ENCODE results near the gene MUC12. TPM values are rescaled to one million over a fixed set of nuclear protein-coding genes. Genes with fewer than 3 reads are reported as not detected.

Gene MUC12
- total RNA-seq, 6 experiments from 2014 or later: not detected

DNA sequence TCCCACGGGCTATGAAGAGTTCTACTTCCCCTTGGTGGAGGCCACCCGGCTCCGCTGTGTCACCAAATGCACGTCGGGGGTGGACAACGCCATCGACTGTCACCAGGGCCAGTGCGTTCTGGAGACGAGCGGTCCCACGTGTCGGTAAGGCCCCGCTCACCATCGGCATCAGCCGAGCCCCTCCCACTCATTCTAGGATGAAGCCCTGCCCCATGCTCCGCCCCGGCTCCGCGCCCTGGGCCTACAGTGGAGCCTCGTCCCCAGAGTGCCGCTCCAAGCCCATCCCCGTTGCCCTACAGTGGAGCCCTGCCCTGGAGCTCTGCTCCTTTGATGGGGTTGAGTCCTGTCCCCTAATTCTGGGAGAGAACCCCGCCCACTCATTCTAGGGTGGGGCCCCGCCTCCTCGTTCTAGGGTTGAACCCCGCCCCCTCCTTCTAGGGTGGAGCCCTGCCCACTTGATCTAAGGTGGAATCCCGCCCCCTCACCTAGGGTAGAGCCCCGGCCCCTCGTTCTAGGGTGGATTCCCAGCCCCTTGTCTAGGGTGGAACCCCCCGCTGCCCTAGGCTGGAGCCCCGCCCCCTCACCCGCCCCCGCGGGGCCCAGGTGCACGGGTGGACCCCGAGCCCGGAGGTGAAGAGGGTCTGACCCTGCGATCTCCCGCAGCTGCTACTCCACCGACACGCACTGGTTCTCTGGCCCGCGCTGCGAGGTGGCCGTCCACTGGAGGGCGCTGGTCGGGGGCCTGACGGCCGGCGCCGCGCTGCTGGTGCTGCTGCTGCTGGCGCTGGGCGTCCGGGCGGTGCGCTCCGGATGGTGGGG lies 3.4 kb upstream of the MUC12 start:
- intact Hi-C loops (cut with DNase I): loop anchor here (5.0 to 10.0 kb wide), 2 partner anchors 89 to 91 kb away; no protein-coding TSS in a partner anchor
- Histone ChIP-seq H3K4me1 (peaks cover 0 to 4% (median 0%) of the 10 kb centered on the region in 4 donors), H3K36me3 (peaks cover 0 to 24% (median 0%) of the 10 kb centered on the region in 4 donors), H3K9me3 (no peaks in the 10 kb centered on the region), H3K27ac (no peak overlapping the region), H3K4me3 (peak overlapping the region; percentile 27 to 51 (median 32)), H3K27me3 (no peaks in the 10 kb centered on the region)
- DNase-seq (peak; percentile 79 to 87 (median 84)), ATAC-seq (peak; percentile 79 to 88 (median 83))
- 19% methylated on average over 31 of the region's 58 CpGs for WGBS (ENCODE audit: insufficient coverage, low coverage, low lambda C conversion rate, missing lambda C conversion rate)
- TF ChIP-seq, protein P1, sequence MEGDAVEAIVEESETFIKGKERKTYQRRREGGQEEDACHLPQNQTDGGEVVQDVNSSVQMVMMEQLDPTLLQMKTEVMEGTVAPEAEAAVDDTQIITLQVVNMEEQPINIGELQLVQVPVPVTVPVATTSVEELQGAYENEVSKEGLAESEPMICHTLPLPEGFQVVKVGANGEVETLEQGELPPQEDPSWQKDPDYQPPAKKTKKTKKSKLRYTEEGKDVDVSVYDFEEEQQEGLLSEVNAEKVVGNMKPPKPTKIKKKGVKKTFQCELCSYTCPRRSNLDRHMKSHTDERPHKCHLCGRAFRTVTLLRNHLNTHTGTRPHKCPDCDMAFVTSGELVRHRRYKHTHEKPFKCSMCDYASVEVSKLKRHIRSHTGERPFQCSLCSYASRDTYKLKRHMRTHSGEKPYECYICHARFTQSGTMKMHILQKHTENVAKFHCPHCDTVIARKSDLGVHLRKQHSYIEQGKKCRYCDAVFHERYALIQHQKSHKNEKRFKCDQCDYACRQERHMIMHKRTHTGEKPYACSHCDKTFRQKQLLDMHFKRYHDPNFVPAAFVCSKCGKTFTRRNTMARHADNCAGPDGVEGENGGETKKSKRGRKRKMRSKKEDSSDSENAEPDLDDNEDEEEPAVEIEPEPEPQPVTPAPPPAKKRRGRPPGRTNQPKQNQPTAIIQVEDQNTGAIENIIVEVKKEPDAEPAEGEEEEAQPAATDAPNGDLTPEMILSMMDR (IDR thresholded peaks at IDR 0.05): peak; percentile 51 to 71 (median 64)
- no peak for TF ChIP-seq POLR2A (IDR thresholded peaks at IDR 0.05)

DNA sequence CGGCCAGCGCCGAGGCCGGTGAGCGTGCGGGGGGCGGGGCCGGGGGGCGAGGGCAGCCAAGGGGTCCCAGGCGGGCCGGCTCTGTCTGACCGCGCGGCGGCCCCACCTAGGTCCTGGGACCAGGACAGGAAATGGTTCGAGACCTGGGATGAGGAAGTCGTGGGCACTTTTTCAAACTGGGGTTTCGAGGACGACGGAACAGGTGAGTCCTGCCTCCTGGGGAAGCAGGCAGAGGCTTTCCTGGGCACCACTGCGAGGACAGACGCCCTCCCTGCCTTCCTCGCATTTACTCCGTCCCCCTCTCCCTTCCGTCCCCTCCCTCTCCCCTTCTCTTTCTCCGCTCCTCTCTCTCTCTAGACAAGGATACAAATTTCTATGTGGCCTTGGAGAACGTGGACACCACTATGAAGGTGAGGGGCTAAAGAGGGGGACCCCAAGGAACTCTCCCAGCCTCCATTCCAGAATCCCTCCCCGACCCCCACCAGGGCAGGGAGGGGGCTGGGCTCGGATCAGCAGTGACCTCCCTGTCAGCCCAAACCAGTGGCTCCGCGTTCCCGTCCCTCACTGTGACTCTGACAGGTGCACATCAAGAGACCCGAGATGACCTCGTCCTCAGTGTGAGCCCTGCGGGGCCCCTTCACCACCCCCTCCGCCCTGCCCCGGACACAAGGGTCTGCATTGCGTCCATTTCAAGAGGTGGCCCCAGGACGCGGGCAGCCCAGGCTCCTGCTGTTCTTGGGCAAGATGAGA lies 2.6 kb upstream of the MUC12 start:
- peak overlapping the region; percentile 27 to 51 (median 32) for H3K4me3 ChIP-seq
- H3K9me3 ChIP-seq: no peaks in the 10 kb centered on the region
- peaks cover 0 to 4% (median 0%) of the 10 kb centered on the region in 4 donors for H3K4me1 ChIP-seq
- H3K27me3 ChIP-seq: no peaks in the 10 kb centered on the region
- ATAC-seq (no peak), DNase-seq (peak in 2 of 3 donors; percentile 50 to 66)
- no peak overlapping the region for H3K27ac ChIP-seq
- WGBS (ENCODE audit: insufficient coverage, low coverage, low lambda C conversion rate, missing lambda C conversion rate): 39% methylated on average over 18 of the region's 40 CpGs
- no peak for TF ChIP-seq POLR2A (IDR thresholded peaks at IDR 0.05)
- TF ChIP-seq, protein P1 (IDR thresholded peaks at IDR 0.05): no peak
- intact Hi-C loops (cut with DNase I): loop anchor here (5.0 to 10.0 kb wide), 2 partner anchors 88 to 91 kb away; no protein-coding TSS in a partner anchor
- peaks cover 0 to 22% (median 0%) of the 10 kb centered on the region in 4 donors for H3K36me3 ChIP-seq

DNA sequence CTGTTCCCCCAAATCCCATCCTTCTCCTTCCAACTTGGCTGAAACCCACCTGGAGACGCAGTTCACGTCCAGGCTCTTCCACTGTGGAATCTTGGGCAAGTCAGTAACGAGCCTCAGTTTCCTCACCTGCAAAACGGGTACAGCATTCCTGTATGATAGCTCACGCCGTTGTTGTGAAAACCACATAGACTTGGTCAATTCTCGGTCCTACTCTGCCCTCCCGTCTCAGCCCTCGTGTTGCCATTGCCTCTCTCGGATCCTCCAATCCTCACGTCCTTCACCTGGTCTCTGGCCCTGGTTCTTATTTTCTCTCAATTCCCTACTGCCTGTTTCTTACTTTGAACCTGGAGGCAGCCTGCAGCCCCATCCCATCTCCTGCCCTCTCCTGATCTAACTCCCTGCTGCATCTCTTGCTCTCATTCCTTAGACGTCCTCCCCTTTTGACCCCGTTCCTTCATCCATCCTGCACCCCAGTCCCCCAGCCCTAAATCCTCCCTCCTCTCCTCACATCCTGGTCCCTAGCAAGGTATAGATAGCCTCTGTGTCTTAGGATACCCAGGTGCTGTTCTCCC lies 2.0 kb upstream of the MUC12 start:
- no peaks in the 10 kb centered on the region for H3K9me3 ChIP-seq
- DNase-seq (no peak), ATAC-seq (no peak)
- no peak overlapping the region for H3K4me3 ChIP-seq
- H3K27ac ChIP-seq: no peak overlapping the region
- no peak for TF ChIP-seq POLR2A (IDR thresholded peaks at IDR 0.05)
- TF ChIP-seq, protein P1 (IDR thresholded peaks at IDR 0.05): no peak
- peaks cover 0 to 4% (median 0%) of the 10 kb centered on the region in 4 donors for H3K4me1 ChIP-seq
- intact Hi-C loops (cut with DNase I): loop anchor here (5.0 to 10.0 kb wide), 2 partner anchors 87 to 90 kb away; no protein-coding TSS in a partner anchor
- WGBS (ENCODE audit: insufficient coverage, low coverage, low lambda C conversion rate, missing lambda C conversion rate): 65% methylated on average over 13 of the region's 13 CpGs
- H3K27me3 ChIP-seq: no peaks in the 10 kb centered on the region
- peaks cover 0 to 21% (median 0%) of the 10 kb centered on the region in 4 donors for H3K36me3 ChIP-seq

DNA sequence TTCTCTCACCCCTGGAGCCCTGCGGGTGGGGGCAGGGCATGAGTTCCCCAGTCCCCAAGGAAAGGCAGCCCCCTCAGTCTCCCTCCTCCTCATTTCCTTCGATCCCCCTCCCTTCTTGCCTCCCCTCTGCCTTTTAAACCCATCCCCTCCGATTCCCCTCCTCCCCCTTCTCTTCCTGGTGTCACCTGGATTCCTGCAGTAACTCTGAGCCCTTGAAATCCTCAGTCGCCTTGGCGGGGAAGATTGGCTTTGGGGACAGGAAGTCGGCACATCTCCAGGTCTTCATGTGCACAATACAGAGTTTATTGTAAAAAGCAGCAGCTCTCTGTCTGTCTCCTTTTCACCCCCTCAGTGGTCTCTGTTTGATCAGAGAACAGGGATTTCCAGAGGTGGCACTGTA lies 1.3 kb upstream of the MUC12 start:
- Histone ChIP-seq H3K4me1 (peaks cover 0 to 4% (median 0%) of the 10 kb centered on the region in 4 donors), H3K9me3 (no peaks in the 10 kb centered on the region), H3K27ac (no peak overlapping the region), H3K4me3 (no peak overlapping the region), H3K27me3 (no peaks in the 10 kb centered on the region), H3K36me3 (peaks cover 0 to 15% (median 0%) of the 10 kb centered on the region in 4 donors)
- 24% methylated on average over 4 of the region's 6 CpGs for WGBS (ENCODE audit: insufficient coverage, low coverage, low lambda C conversion rate, missing lambda C conversion rate)
- ATAC-seq (no peak), DNase-seq (no peak)
- TF ChIP-seq POLR2A (IDR thresholded peaks at IDR 0.05): no peak
- TF ChIP-seq, protein P1 (IDR thresholded peaks at IDR 0.05): no peak
- intact Hi-C loops (cut with DNase I): loop anchor here (5.0 to 10.0 kb wide), 2 partner anchors 87 to 89 kb away; no protein-coding TSS in a partner anchor
